IMR-90 (cell line): ENCODE measurements around the gene DDX60. TPM values are rescaled to one million over a fixed set of nuclear protein-coding genes. Genes with fewer than 3 reads are reported as not detected.

Experiments
- ATAC-seq: fragments of 200-7000 bp; cut with Tn5 transposase; 2 replicates; pipeline ENCODE4 v1.9.1; 2020; ENCODE audit warnings: low read depth, mild to moderate bottlenecking, moderate library complexity
- BruUV-seq: library from RNA; stranded (reverse); fragments of 400-500 nt; replicated peaks from 2 replicates; lab custom pipeline; 2021; lab: Mats Ljungman, UMichigan
- CTCF ChIA-PET: fragments of 300-600 bp; formaldehyde crosslinking; extraction: SDS; loops from one replicate; lab custom pipeline; 2021; ENCODE audit warnings: antibody characterized with exemption; lab: Yijun Ruan, JAX
- POLR2A ChIA-PET: fragments of 300-600 bp; sonication (Branson Sonifier 250); formaldehyde crosslinking; loops from one replicate; lab custom pipeline; 2022; ENCODE audit warnings: antibody characterized with exemption; ENCODE audit not compliant: unreplicated experiment; lab: Charles Lee
- DNase-seq: peaks from one replicate; pipeline ENCODE4 v3.0.0; 2013
- H2AFZ ChIP-seq: replicated peaks from 2 replicates; pipeline ENCODE3; 2013; ENCODE audit warnings: low read length, mild to moderate bottlenecking; ENCODE audit not compliant: poor library complexity
- H2AK5ac ChIP-seq: 2 replicates; pipeline ENCODE4 v1.6.1; 2013; ENCODE audit warnings: low read depth, low read length, inconsistent platforms
- H2AK9ac ChIP-seq: replicated peaks from 2 replicates; pipeline ENCODE3; 2013; ENCODE audit warnings: mild to moderate bottlenecking, low read depth, low read length, moderate library complexity; ENCODE audit not compliant: poor library complexity
- H2BK120ac ChIP-seq: 2 replicates; pipeline ENCODE4 v1.6.1; 2013; ENCODE audit warnings: low read depth, low read length, inconsistent platforms
- H2BK15ac ChIP-seq: 3 replicates; pipeline ENCODE4 v1.6.1; 2013; ENCODE audit warnings: low read depth, low read length, inconsistent platforms
- H2BK20ac ChIP-seq: 2 replicates; pipeline ENCODE4 v1.6.1; 2013; ENCODE audit warnings: low read depth, mild to moderate bottlenecking, inconsistent platforms, low read length, moderate library complexity
- H2BK5ac ChIP-seq: 2 replicates; pipeline ENCODE4 v1.6.1; 2013; ENCODE audit warnings: mild to moderate bottlenecking, low read depth, low read length, inconsistent platforms; ENCODE audit not compliant: poor library complexity, severe bottlenecking
- H3K14ac ChIP-seq: replicated peaks from 2 replicates; pipeline ENCODE4 v1.6.1; 2013; ENCODE audit warnings: low read depth, low read length, inconsistent platforms
- H3K18ac ChIP-seq: 2 replicates; pipeline ENCODE4 v1.6.1; 2013; ENCODE audit warnings: low read depth, low read length, control low read depth
- H3K23ac ChIP-seq: 2 replicates; pipeline ENCODE4 v1.6.1; 2013; ENCODE audit warnings: low read depth, low read length, inconsistent platforms
- H3K27ac ChIP-seq: 2 replicates; pipeline ENCODE4 v1.5.1; 2013; ENCODE audit warnings: mild to moderate bottlenecking, control low read depth, low read length; ENCODE audit not compliant: insufficient read depth
- H3K27me3 ChIP-seq: 2 replicates; pipeline ENCODE4 v1.6.1; 2013; ENCODE audit warnings: low read length; ENCODE audit not compliant: control insufficient read depth, insufficient read depth
- H3K36me3 ChIP-seq: 2 replicates; pipeline ENCODE4 v1.6.1; 2013; ENCODE audit warnings: low read length, mixed read lengths; ENCODE audit not compliant: control insufficient read depth, insufficient read depth
- H3K4ac ChIP-seq: 2 replicates; pipeline ENCODE4 v1.6.1; 2013; ENCODE audit warnings: low read depth, low read length, inconsistent platforms
- H3K4me1 ChIP-seq: 2 replicates; pipeline ENCODE4 v1.6.1; 2013; ENCODE audit warnings: low read length, mixed read lengths; ENCODE audit not compliant: control insufficient read depth, insufficient read depth
- H3K4me2 ChIP-seq: 2 replicates; pipeline ENCODE4 v1.6.1; 2013; ENCODE audit warnings: low read depth, mild to moderate bottlenecking, control low read depth, low read length, moderate library complexity
- H3K4me3 ChIP-seq: 2 replicates; pipeline ENCODE4 v1.5.1; 2013; ENCODE audit warnings: low read depth, mild to moderate bottlenecking, control low read depth, low read length, moderate library complexity; ENCODE audit not compliant: insufficient read depth
- H3K56ac ChIP-seq: 2 replicates; pipeline ENCODE4 v1.6.1; 2013; ENCODE audit warnings: low read length, inconsistent platforms; ENCODE audit not compliant: insufficient read depth; ENCODE audit errors: extremely low read depth
- H3K79me1 ChIP-seq, 2 experiments: 2 replicates each; pipeline ENCODE4 v1.6.1; 2013; ENCODE audit warnings: low read length in 2 of 2, inconsistent platforms in 1 of 2, low read depth in 1 of 2
- H3K9ac ChIP-seq: 2 replicates; pipeline ENCODE4 v1.6.1; 2013; ENCODE audit warnings: low read depth, low read length, control low read depth
- H3K9me1 ChIP-seq: 2 replicates; pipeline ENCODE4 v1.6.1; 2013; ENCODE audit warnings: low read length, inconsistent platforms; ENCODE audit not compliant: insufficient read depth
- H3K9me3 ChIP-seq: 2 replicates; pipeline ENCODE4 v1.6.1; 2013; ENCODE audit warnings: low read length; ENCODE audit not compliant: control insufficient read depth, insufficient read depth
- H4K20me1 ChIP-seq: 2 replicates; pipeline ENCODE4 v1.6.1; 2013; ENCODE audit warnings: low read length, inconsistent platforms; ENCODE audit not compliant: insufficient read depth
- H4K5ac ChIP-seq: 2 replicates; pipeline ENCODE4 v1.6.1; 2013; ENCODE audit warnings: mild to moderate bottlenecking, low read depth, low read length, control low read depth
- H4K8ac ChIP-seq, 2 experiments: 2 replicates each; pipeline ENCODE4 v1.6.1; 2013; ENCODE audit warnings: low read depth in 2 of 2, low read length in 2 of 2, control low read depth in 1 of 2, inconsistent platforms in 1 of 2
- H4K91ac ChIP-seq: 2 replicates; pipeline ENCODE4 v1.6.1; 2013; ENCODE audit warnings: low read depth, low read length, inconsistent platforms; ENCODE audit not compliant: insufficient read depth
- BHLHE40 ChIP-seq: fragments of 150-350 bp; IDR thresholded peaks from 2 replicates; pipeline ENCODE4 v1.6.1; 2016; ENCODE audit warnings: mild to moderate bottlenecking, low read depth, low read length
- CEBPB ChIP-seq: IDR thresholded peaks from 2 replicates; pipeline ENCODE4 v1.6.1; 2012; ENCODE audit warnings: low read depth, low read length, improper control_type of control experiment
- CHD1 ChIP-seq: IDR thresholded peaks from 2 replicates; pipeline ENCODE4 v1.6.1; 2012; ENCODE audit warnings: low read depth, low read length, improper control_type of control experiment
- FOS ChIP-seq: fragments of 150-350 bp; IDR thresholded peaks from 2 replicates; pipeline ENCODE4 v1.6.1; 2016; ENCODE audit warnings: low read depth, low read length
- MAFK ChIP-seq: IDR thresholded peaks from 2 replicates; pipeline ENCODE4 v1.6.1; 2012; ENCODE audit warnings: low read depth, low read length, improper control_type of control experiment
- NFE2L2 ChIP-seq: fragments of 150-350 bp; IDR thresholded peaks from 2 replicates; pipeline ENCODE4 v1.6.1; 2016; ENCODE audit warnings: low read depth, mild to moderate bottlenecking, low read length
- POLR2A ChIP-seq: IDR thresholded peaks from 2 replicates; pipeline ENCODE4 v1.6.1; 2012; ENCODE audit warnings: mild to moderate bottlenecking, low read depth, low read length
- RFX5 ChIP-seq: IDR thresholded peaks from 2 replicates; pipeline ENCODE4 v1.8.0; 2012; ENCODE audit warnings: low read depth, mild to moderate bottlenecking, low read length, moderate library complexity
- SMC3 ChIP-seq: fragments of 150-350 bp; IDR thresholded peaks from 2 replicates; pipeline ENCODE4 v1.6.1; 2016; ENCODE audit warnings: low read depth, mild to moderate bottlenecking, antibody characterized with exemption, low read length, moderate library complexity
- WGBS, 2 experiments: methylation state at CpG; one replicate each; pipeline versions ENCODE4 v1.1.5 to v1.1.7; 2013; ENCODE audit warnings: missing lambda C conversion rate in 2 of 2; ENCODE audit not compliant: insufficient read length in 1 of 2; ENCODE audit errors: extremely low coverage in 2 of 2; 5-methylcytosine and 5-hydroxymethylcytosine counted together
- dilution Hi-C: fragments of 300-500 bp; cut with HindIII; formaldehyde crosslinking; loops from one replicate; pipeline ENCODE4 v1.14.3; 2018; ENCODE audit warnings: low sequenced_read_pairs; ENCODE audit not compliant: unreplicated experiment
- in situ Hi-C: fragments of 300-500 bp; cut with MboI; formaldehyde crosslinking; loops from 3 replicates; pipeline ENCODE4 v1.14.3; 2019; ENCODE audit warnings: low sequenced_read_pairs, inconsistent platforms, mixed read lengths
- intact Hi-C: fragments of 100-400 bp; cut with micrococcal nuclease; formaldehyde crosslinking; loops from 2 replicates; pipeline ENCODE4 v1.10.0; 2022
- polyA plus RNA-seq, 3 experiments: library from polyadenylated mRNA; depleted of rRNA; stranded (reverse); fragments of >200 nt; gene quantifications; 2 replicates each; pipeline ENCODE4 v1.2.3, GENCODE V29; 2012; ENCODE audit warnings: low replicate concordance in 1 of 3
- total RNA-seq: library from RNA; depleted of rRNA; stranded (reverse); fragments of >200 nt; gene quantifications from 2 replicates; pipeline ENCODE4 v1.2.3, GENCODE V29; 2012
- TF ChIP-seq, protein P1 (sequence below): conservative IDR thresholded peaks from 2 replicates; pipeline ENCODE4 v1.5.1; 2012; ENCODE audit warnings: mild to moderate bottlenecking, low read depth, low read length, improper control_type of control experiment
- TF ChIP-seq, protein P2 (sequence below): fragments of 150-350 bp; IDR thresholded peaks from 2 replicates; pipeline ENCODE4 v1.6.1; 2016; ENCODE audit warnings: low read depth, mild to moderate bottlenecking, low read length, moderate library complexity, borderline replicate concordance

The DDX60 gene
- total and polyA plus RNA-seq, 2 of the 4 experiments (the other 2 are of a cell fraction) = 3.1 to 6.6 TPM

DNA sequence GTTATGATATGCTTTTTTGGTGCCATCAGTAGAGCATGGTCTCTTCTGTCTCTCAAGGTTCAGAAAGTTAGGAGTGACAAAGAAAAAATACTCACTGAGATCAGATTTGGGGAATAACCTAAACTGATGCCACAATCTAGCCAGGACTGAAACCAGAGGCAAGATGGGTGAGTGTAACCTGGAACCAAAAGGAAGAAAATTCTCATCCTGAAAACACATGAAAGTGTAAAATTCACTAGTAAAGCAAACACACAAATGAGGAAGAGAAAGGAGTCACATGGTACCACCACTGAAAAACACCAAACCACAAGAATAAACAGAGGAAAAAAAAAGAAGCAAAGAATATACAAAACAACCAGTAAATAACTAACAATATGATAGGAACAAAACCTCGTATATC lies 129.8 kb downstream of the DDX60 start:
- no peak overlapping the region for H3K18ac ChIP-seq
- no peak overlapping the region for H3K27ac ChIP-seq
- H2AK5ac ChIP-seq = no peak overlapping the region
- no peak overlapping the region for H3K4me2 ChIP-seq
- H3K9ac ChIP-seq = no peak overlapping the region
- no peak overlapping the region for H2BK5ac ChIP-seq
- H3K9me3 ChIP-seq = no peaks in the 10 kb centered on the region
- no peak for DNase-seq
- H3K36me3 ChIP-seq = no peaks in the 10 kb centered on the region
- no peak overlapping the region for H3K4ac ChIP-seq
- TF ChIP-seq MAFK = no peak
- no peak for TF ChIP-seq BHLHE40
- TF ChIP-seq POLR2A = no peak
- no peak for TF ChIP-seq FOS
- TF ChIP-seq, protein P1, sequence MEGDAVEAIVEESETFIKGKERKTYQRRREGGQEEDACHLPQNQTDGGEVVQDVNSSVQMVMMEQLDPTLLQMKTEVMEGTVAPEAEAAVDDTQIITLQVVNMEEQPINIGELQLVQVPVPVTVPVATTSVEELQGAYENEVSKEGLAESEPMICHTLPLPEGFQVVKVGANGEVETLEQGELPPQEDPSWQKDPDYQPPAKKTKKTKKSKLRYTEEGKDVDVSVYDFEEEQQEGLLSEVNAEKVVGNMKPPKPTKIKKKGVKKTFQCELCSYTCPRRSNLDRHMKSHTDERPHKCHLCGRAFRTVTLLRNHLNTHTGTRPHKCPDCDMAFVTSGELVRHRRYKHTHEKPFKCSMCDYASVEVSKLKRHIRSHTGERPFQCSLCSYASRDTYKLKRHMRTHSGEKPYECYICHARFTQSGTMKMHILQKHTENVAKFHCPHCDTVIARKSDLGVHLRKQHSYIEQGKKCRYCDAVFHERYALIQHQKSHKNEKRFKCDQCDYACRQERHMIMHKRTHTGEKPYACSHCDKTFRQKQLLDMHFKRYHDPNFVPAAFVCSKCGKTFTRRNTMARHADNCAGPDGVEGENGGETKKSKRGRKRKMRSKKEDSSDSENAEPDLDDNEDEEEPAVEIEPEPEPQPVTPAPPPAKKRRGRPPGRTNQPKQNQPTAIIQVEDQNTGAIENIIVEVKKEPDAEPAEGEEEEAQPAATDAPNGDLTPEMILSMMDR = no peak
- TF ChIP-seq CHD1 = no peak
- no peak for TF ChIP-seq NFE2L2
- TF ChIP-seq, protein P2, sequence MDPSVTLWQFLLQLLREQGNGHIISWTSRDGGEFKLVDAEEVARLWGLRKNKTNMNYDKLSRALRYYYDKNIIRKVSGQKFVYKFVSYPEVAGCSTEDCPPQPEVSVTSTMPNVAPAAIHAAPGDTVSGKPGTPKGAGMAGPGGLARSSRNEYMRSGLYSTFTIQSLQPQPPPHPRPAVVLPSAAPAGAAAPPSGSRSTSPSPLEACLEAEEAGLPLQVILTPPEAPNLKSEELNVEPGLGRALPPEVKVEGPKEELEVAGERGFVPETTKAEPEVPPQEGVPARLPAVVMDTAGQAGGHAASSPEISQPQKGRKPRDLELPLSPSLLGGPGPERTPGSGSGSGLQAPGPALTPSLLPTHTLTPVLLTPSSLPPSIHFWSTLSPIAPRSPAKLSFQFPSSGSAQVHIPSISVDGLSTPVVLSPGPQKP = no peak
- TF ChIP-seq CEBPB = no peak
- TF ChIP-seq SMC3 = no peak
- TF ChIP-seq RFX5 = no peak
- no peak overlapping the region for H4K8ac ChIP-seq
- no TSS peak for BruUV-seq
- H2AFZ ChIP-seq = no peak overlapping the region
- H2BK120ac ChIP-seq = no peak overlapping the region
- dilution Hi-C loops (no loop called here), intact Hi-C loops (loop anchor here (10.0 kb wide), 4 partner anchors 296 to 1076 kb away; partner anchors contain the start of gene DDX60L), in situ Hi-C loops (loop anchor here (10.0 to 25.0 kb wide), 4 partner anchors 324 to 1299 kb away; no protein-coding TSS in a partner anchor)
- CTCF ChIA-PET = no interaction called here
- H2AK9ac ChIP-seq = no peak overlapping the region
- no peak overlapping the region for H4K5ac ChIP-seq
- H2BK20ac ChIP-seq = no peak overlapping the region
- H4K91ac ChIP-seq = no peak overlapping the region
- ATAC-seq = no peak
- no peaks in the 10 kb centered on the region for H3K79me1 ChIP-seq
- H3K4me3 ChIP-seq = no peak overlapping the region
- no peaks in the 10 kb centered on the region for H3K9me1 ChIP-seq
- POLR2A ChIA-PET = no interaction called here
- no peak overlapping the region for H3K14ac ChIP-seq
- no CpG with 5 or more reads among the region's 1 CpG for WGBS, 2 experiments
- H3K27me3 ChIP-seq = no peaks in the 10 kb centered on the region
- H3K56ac ChIP-seq = no peak overlapping the region
- no peak overlapping the region for H2BK15ac ChIP-seq
- H3K4me1 ChIP-seq = no peaks in the 10 kb centered on the region
- no peak overlapping the region for H3K23ac ChIP-seq
- no peaks in the 10 kb centered on the region for H4K20me1 ChIP-seq
